ENCODE measurements around the gene PPP1R3G. TPM values are rescaled to one million over a fixed set of nuclear protein-coding genes. Genes with fewer than 3 reads are reported as not detected.
A peak's percentile ranks its signal among the peaks of the same experiment; 100 is the strongest.
"Not testable (repeated sequence)": the region's sequence is repeated elsewhere in the genome, so short reads cannot be mapped to it uniquely, and the experiment has no call there.

Gene PPP1R3G
- polyA plus RNA-seq, 2 of the 4 experiments (the other 2 are of a cell fraction) = 0.21 to 0.72 TPM

- FAIRE-seq = no peak
- Histone ChIP-seq H3K4me3 (no peak overlapping the region), H3K4me2 (no peak overlapping the region), H3K4me1 (no peaks in the 10 kb centered on the region), H3K9me3 (peaks cover 15% of the 10 kb centered on the region; the same call in 2 of the 3 replicates), H3K27ac (no peak overlapping the region)
- ATAC-seq = no peak
- TF ChIP-seq REST (IDR thresholded peaks at IDR 0.05) = peak; percentile 46; the same call in 1 of the 2 replicates
- no peak for TF ChIP-seq RARB (CRISPR knock-in tag; IDR thresholded peaks at IDR 0.05)
- no peak for TF ChIP-seq PBX3 (IDR thresholded peaks at IDR 0.05)
- TF ChIP-seq TFCP2L1 (CRISPR knock-in tag; IDR thresholded peaks at IDR 0.05) = no peak
- no peak for TF ChIP-seq TP53 (CRISPR knock-in tag; IDR thresholded peaks at IDR 0.05)
- 38% methylated on average over 4 of the region's 4 CpGs for WGBS (ENCODE audit: missing lambda C conversion rate)
- no peak for DNase-seq (ENCODE audit: low read depth in 1 of 2, low spot score in 1 of 2)
- POLR2A ChIA-PET = no interaction called here
- CTCF ChIA-PET = no interaction called here
Observed at GRCh38 chr6:5055118-5055517, 30.0 kb upstream of the PPP1R3G start.

GRCh38 chr6:5058254-5058653 is 26.9 kb upstream of the PPP1R3G start:
- H3K4me3 ChIP-seq = no peak overlapping the region
- no peaks in the 10 kb centered on the region for H3K4me1 ChIP-seq
- no peak for TF ChIP-seq GATA3 (IDR thresholded peaks at IDR 0.05; ENCODE audit: borderline replicate concordance)
- TF ChIP-seq CHD2 (IDR thresholded peaks at IDR 0.05; ENCODE audit: low read length, partially characterized antibody) = no peak
- TF ChIP-seq CBX8 (IDR thresholded peaks at IDR 0.05) = no peak
- no peak for TF ChIP-seq RNF2 (IDR thresholded peaks at IDR 0.05; ENCODE audit: borderline replicate concordance, low read depth)
- TF ChIP-seq BCL3 (IDR thresholded peaks at IDR 0.05) = no peak
- no peak for TF ChIP-seq ESRRA (IDR thresholded peaks at IDR 0.05; ENCODE audit: borderline replicate concordance, low read length)
- H3K9me3 ChIP-seq = no peaks in the 10 kb centered on the region
- FAIRE-seq (no peak), ATAC-seq (no peak), DNase-seq (ENCODE audit: low read depth in 1 of 2, low spot score in 1 of 2) (no peak)
- 79% methylated on average over 8 of the region's 8 CpGs for WGBS (ENCODE audit: missing lambda C conversion rate)
- H3K27ac ChIP-seq = no peak overlapping the region
- CTCF ChIA-PET = interaction anchor here (0.7 kb wide), 2 partner anchors 20 to 137 kb away, joined by 3 read pairs; no protein-coding TSS in a partner anchor
- no peak overlapping the region for H3K4me2 ChIP-seq
- POLR2A ChIA-PET = no interaction called here

- no peak for ATAC-seq
- Histone ChIP-seq H3K27ac (no peak overlapping the region), H3K9me3 (no peaks in the 10 kb centered on the region), H3K4me2 (no peak overlapping the region), H3K4me3 (no peak overlapping the region), H3K4me1 (no peaks in the 10 kb centered on the region)
- CTCF ChIA-PET = interaction anchor here (0.6 to 1.1 kb wide), 2 partner anchors 84 to 657 kb away, joined by 4 read pairs; no protein-coding TSS in a partner anchor
- WGBS (ENCODE audit: missing lambda C conversion rate) = 79% methylated on average over 11 of the region's 11 CpGs
- no peak for TF ChIP-seq ESRRA (IDR thresholded peaks at IDR 0.05; ENCODE audit: borderline replicate concordance, low read length)
- TF ChIP-seq NFE2L2 (conservative IDR thresholded peaks at IDR 0.05; ENCODE audit: low read length) = no peak
- no peak for TF ChIP-seq RFX5 (IDR thresholded peaks at IDR 0.05)
- no peak for TF ChIP-seq SREBF2 (IDR thresholded peaks at IDR 0.05)
- DNase-seq (ENCODE audit: low read depth in 1 of 2, low spot score in 1 of 2) = no peak
- POLR2A ChIA-PET = no interaction called here
- no peak for FAIRE-seq
Observed at GRCh38 chr6:5059036-5059896, 25.9 kb upstream of the PPP1R3G start.

- CTCF ChIA-PET; DNase-seq (ENCODE audit: low read depth in 1 of 2, low spot score in 1 of 2); H3K27ac ChIP-seq; FAIRE-seq; H3K4me3 ChIP-seq; H3K9me3 ChIP-seq; H3K4me2 ChIP-seq; H3K4me1 ChIP-seq; ATAC-seq; POLR2A ChIA-PET: not testable (repeated sequence)
- WGBS (ENCODE audit: missing lambda C conversion rate) = 74% methylated on average over 9 of the region's 9 CpGs
Observed at GRCh38 chr6:5060439-5060838, 24.7 kb upstream of the PPP1R3G start.
